SK-N-MC (cell line): ENCODE measurements around the gene MLH1.

Experiments used
- EZH2 ChIP-seq: fragments of 200-600 bp; sonication (generic); IDR thresholded peaks from one replicate; pipeline ENCODE4 v1.6.1; 2017; ENCODE audit warnings: antibody characterized with exemption
- FOXP2 ChIP-seq: optimal IDR thresholded peaks from 2 replicates; pipeline ENCODE3; 2011; ENCODE audit warnings: mild to moderate bottlenecking, moderate library complexity; ENCODE audit not compliant: insufficient read depth; ENCODE audit errors: extremely low read length, control extremely low read depth
- POLR2AphosphoS5 ChIP-seq: IDR thresholded peaks from 2 replicates; pipeline ENCODE4 v1.6.1; 2012; ENCODE audit warnings: mild to moderate bottlenecking, low read depth, low read length, borderline replicate concordance

DNA sequence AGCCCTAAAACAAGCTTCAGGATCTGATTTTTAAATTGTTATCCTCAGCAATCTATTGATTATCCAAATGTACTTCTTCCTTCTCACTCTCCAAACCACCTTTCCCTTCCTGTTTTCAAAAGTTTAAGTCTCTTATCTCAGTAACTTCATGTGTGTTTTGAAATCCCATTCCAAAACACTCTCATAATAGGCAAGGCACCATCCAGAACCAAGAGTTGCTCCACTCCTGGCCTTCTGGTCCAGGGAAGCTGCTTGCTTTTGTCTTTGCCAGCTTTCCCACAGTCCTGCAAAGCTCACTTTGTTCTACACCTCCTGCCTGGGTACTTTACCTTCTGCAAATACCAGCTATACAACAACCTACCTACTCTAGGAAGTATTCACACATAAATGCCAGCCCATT lies 63.5 kb downstream of the MLH1 start:
- no peak for TF ChIP-seq EZH2
- TF ChIP-seq POLR2AphosphoS5, result no peak
- no peak for TF ChIP-seq FOXP2
